H9 (cell line): ENCODE data around the gene CRK. TPM values are rescaled to one million over a fixed set of nuclear protein-coding genes. Genes with fewer than 3 reads are reported as not detected.
A peak's percentile ranks its signal among the peaks of the same experiment; 100 is the strongest.

Experiments
- DNase-seq: peaks from one replicate; pipeline ENCODE4 v3.0.0-alpha.2; 2017
- H2AFZ ChIP-seq: one replicate; pipeline ENCODE4 v1.6.1; 2013; ENCODE audit warnings: mild to moderate bottlenecking, low read length, control low read depth, moderate library complexity
- H2AK5ac ChIP-seq: 2 replicates; pipeline ENCODE4 v1.6.1; 2013; ENCODE audit warnings: low read length, control low read depth, mixed read lengths; ENCODE audit not compliant: insufficient read length
- H2BK120ac ChIP-seq: one replicate; pipeline ENCODE4 v1.6.1; 2013; ENCODE audit warnings: low read depth, mild to moderate bottlenecking, low read length, control low read depth, inconsistent platforms; ENCODE audit not compliant: poor library complexity, severe bottlenecking
- H2BK12ac ChIP-seq: 2 replicates; pipeline ENCODE4 v1.6.1; 2013; ENCODE audit warnings: low read length, control low read depth, mixed read lengths, low read depth; ENCODE audit not compliant: insufficient read length
- H2BK15ac ChIP-seq: 2 replicates; pipeline ENCODE4 v1.6.1; 2013; ENCODE audit warnings: low read depth, low read length, control low read depth
- H2BK20ac ChIP-seq: one replicate; pipeline ENCODE4 v1.6.1; 2013; ENCODE audit warnings: low read depth, mild to moderate bottlenecking, low read length, control low read depth, inconsistent platforms; ENCODE audit not compliant: poor library complexity, severe bottlenecking
- H2BK5ac ChIP-seq: 2 replicates; pipeline ENCODE4 v1.6.1; 2013; ENCODE audit warnings: low read length, control low read depth, mixed read lengths; ENCODE audit not compliant: insufficient read length
- H3K14ac ChIP-seq: 2 replicates; pipeline ENCODE4 v1.6.1; 2013; ENCODE audit warnings: low read length, control low read depth; ENCODE audit not compliant: insufficient read depth
- H3K18ac ChIP-seq: 2 replicates; pipeline ENCODE4 v1.6.1; 2013; ENCODE audit warnings: low read depth, mild to moderate bottlenecking, mixed read lengths, low read length, control low read depth; ENCODE audit not compliant: insufficient read length
- H3K23ac ChIP-seq: 2 replicates; pipeline ENCODE4 v1.6.1; 2013; ENCODE audit warnings: low read length, control low read depth, mixed read lengths, low read depth; ENCODE audit not compliant: insufficient read length
- H3K23me2 ChIP-seq: 2 replicates; pipeline ENCODE4 v1.6.1; 2013; ENCODE audit warnings: low read depth, mild to moderate bottlenecking, mixed read lengths, low read length, control low read depth; ENCODE audit not compliant: insufficient read length, poor library complexity, severe bottlenecking
- H3K27ac ChIP-seq: 2 replicates; pipeline ENCODE4 v1.5.1; 2013; ENCODE audit warnings: low read length, control low read depth, mixed read lengths, low read depth; ENCODE audit not compliant: insufficient read length
- H3K27me3 ChIP-seq: 2 replicates; pipeline ENCODE4 v1.6.1; 2013; ENCODE audit warnings: low read length, control low read depth, inconsistent platforms; ENCODE audit not compliant: insufficient read depth
- H3K4ac ChIP-seq: 2 replicates; pipeline ENCODE4 v1.6.1; 2013; ENCODE audit warnings: low read depth, mild to moderate bottlenecking, control low read depth, inconsistent platforms, low read length, moderate library complexity
- H3K4me1 ChIP-seq: 2 replicates; pipeline ENCODE4 v1.6.1; 2013; ENCODE audit warnings: low read length, control low read depth, inconsistent platforms; ENCODE audit not compliant: insufficient read depth
- H3K4me2 ChIP-seq: 2 replicates; pipeline ENCODE4 v1.6.1; 2013; ENCODE audit warnings: low read length, control low read depth, mixed read lengths; ENCODE audit not compliant: insufficient read length, insufficient read depth
- H3K56ac ChIP-seq: 2 replicates; pipeline ENCODE4 v1.6.1; 2013; ENCODE audit warnings: low read depth, mild to moderate bottlenecking, mixed read lengths, low read length, control low read depth; ENCODE audit not compliant: insufficient read length
- H3K79me1 ChIP-seq: 2 replicates; pipeline ENCODE4 v1.6.1; 2013; ENCODE audit warnings: low read depth, mild to moderate bottlenecking, moderate library complexity, low read length, control low read depth, inconsistent platforms; ENCODE audit not compliant: insufficient read depth, poor library complexity, severe bottlenecking
- H3K79me2 ChIP-seq: 2 replicates; pipeline ENCODE4 v1.6.1; 2013; ENCODE audit warnings: low read length, control low read depth, inconsistent platforms; ENCODE audit not compliant: insufficient read depth
- H3K9ac ChIP-seq: 2 replicates; pipeline ENCODE4 v1.6.1; 2013; ENCODE audit warnings: low read length, control low read depth, mixed read lengths; ENCODE audit not compliant: insufficient read length; ENCODE audit errors: extremely low read depth
- H3K9me3 ChIP-seq: one replicate; pipeline ENCODE4 v1.6.1; 2013; ENCODE audit warnings: low read depth, low read length, inconsistent platforms; ENCODE audit not compliant: control insufficient read depth
- H3T11ph ChIP-seq: one replicate; pipeline ENCODE4 v1.6.1; 2013; ENCODE audit warnings: mild to moderate bottlenecking, low read length, control low read depth, inconsistent platforms
- H4K20me1 ChIP-seq: one replicate; pipeline ENCODE4 v1.6.1; 2013; ENCODE audit not compliant: control insufficient read depth, insufficient read length, insufficient read depth
- H4K5ac ChIP-seq: 2 replicates; pipeline ENCODE4 v1.6.1; 2013; ENCODE audit warnings: low read depth, mild to moderate bottlenecking, mixed read lengths, low read length, control low read depth; ENCODE audit not compliant: insufficient read length
- H4K8ac ChIP-seq: replicated peaks from 2 replicates; pipeline ENCODE4 v1.6.1; 2013; ENCODE audit warnings: low read length, control low read depth, mixed read lengths, low read depth; ENCODE audit not compliant: insufficient read length
- H4K91ac ChIP-seq: 2 replicates; pipeline ENCODE4 v1.6.1; 2013; ENCODE audit warnings: low read depth, mild to moderate bottlenecking, moderate library complexity, mixed read lengths, low read length, control low read depth; ENCODE audit not compliant: insufficient read length
- H3K27ac Mint-ChIP-seq, 3 experiments: 2 replicates in 2 of 3; 3 replicates in 1 of 3; pipeline ENCODE4 v1.8.0; 2020 to 2021; ENCODE audit warnings: mixed read lengths in 3 of 3, mild to moderate bottlenecking in 1 of 3, moderate library complexity in 1 of 3
- H3K27me3 Mint-ChIP-seq: 2 replicates; pipeline ENCODE4 v1.8.0; 2021; ENCODE audit warnings: low read depth, mild to moderate bottlenecking, moderate library complexity, mixed read lengths
- H3K36me3 Mint-ChIP-seq, 3 experiments: 2 replicates in 2 of 3; 3 replicates in 1 of 3; pipeline ENCODE4 v1.8.0; 2020 to 2021; ENCODE audit warnings: low read depth in 3 of 3, mixed read lengths in 3 of 3; ENCODE audit not compliant: insufficient read depth in 1 of 3
- H3K4me1 Mint-ChIP-seq, 2 experiments: 2 replicates each; pipeline ENCODE4 v1.8.0; 2020; ENCODE audit warnings: mixed read lengths in 2 of 2
- H3K4me3 Mint-ChIP-seq, 2 experiments: 2 replicates in 1 of 2; 3 replicates in 1 of 2; pipeline ENCODE4 v1.8.0; 2020 to 2021; ENCODE audit warnings: mild to moderate bottlenecking in 2 of 2, mixed read lengths in 2 of 2, moderate library complexity in 1 of 2
- H3K9me3 Mint-ChIP-seq, 2 experiments: 2 replicates in 1 of 2; 3 replicates in 1 of 2; pipeline ENCODE4 v1.8.0; 2020; ENCODE audit warnings: mild to moderate bottlenecking in 2 of 2, mixed read lengths in 2 of 2, moderate library complexity in 1 of 2
- CTCF ChIP-seq: fragments of 200-600 bp; sonication (generic); conservative IDR thresholded peaks from 3 replicates; pipeline ENCODE4 v1.8.0; 2021; ENCODE audit warnings: antibody characterized with exemption, mild to moderate bottlenecking
- WGBS: extraction: QIAGEN DNeasy Blood & Tissue Kit; methylation state at CpG from one replicate; pipeline ENCODE4 v1.1.7; 2013; ENCODE audit warnings: missing lambda C conversion rate, low lambda C conversion rate, mixed read lengths; ENCODE audit not compliant: insufficient read length; ENCODE audit errors: extremely low coverage; 5-methylcytosine and 5-hydroxymethylcytosine counted together
- total RNA-seq: library from RNA; stranded (reverse); gene quantifications from 2 replicates; pipeline ENCODE4 v1.2.1, GENCODE V29; 2021

CRK gene
- total RNA-seq, 1 experiment from 2014 or later, result 58.9 TPM

- no peak for TF ChIP-seq CTCF
- no peak overlapping the region for H4K8ac ChIP-seq
- no peaks in the 10 kb centered on the region for H3K27me3 Mint-ChIP-seq
- H2AFZ ChIP-seq, result no peak overlapping the region
- H4K5ac ChIP-seq, result no peak overlapping the region
- H3K4me2 ChIP-seq, result no peak overlapping the region
- no peak overlapping the region for H2BK5ac ChIP-seq
- H3K9ac ChIP-seq, result no peak overlapping the region
- H3K4me1 ChIP-seq, result no peaks in the 10 kb centered on the region; the same call in 1 of the 2 replicates
- H3K23ac ChIP-seq, result no peak overlapping the region
- H3K79me2 ChIP-seq, result no peaks in the 10 kb centered on the region
- H3K14ac ChIP-seq, result no peak overlapping the region
- H3K4me3 Mint-ChIP-seq, result no peak overlapping the region
- peaks cover 0 to 28% of the 10 kb centered on the region in 2 experiments; a peak in 2 of 4 replicates for H3K4me1 Mint-ChIP-seq
- no peaks in the 10 kb centered on the region for H4K20me1 ChIP-seq
- no peak overlapping the region for H2BK15ac ChIP-seq
- DNase-seq, result no peak
- no CpG with 5 or more reads among the region's 21 CpGs for whole genome bisulfite sequencing
- no peak overlapping the region for H2BK12ac ChIP-seq
- no peak overlapping the region for H3K4ac ChIP-seq
- H2AK5ac ChIP-seq, result no peak overlapping the region
- H3K36me3 Mint-ChIP-seq, result peaks cover 11 to 70% (median 26%) of the 10 kb centered on the region in 3 experiments; a peak in 6 of 7 replicates
- no peaks in the 10 kb centered on the region for H3K23me2 ChIP-seq
- no peaks in the 10 kb centered on the region for H3K27me3 ChIP-seq
- no peak overlapping the region for H3K27ac ChIP-seq
- no peak overlapping the region for H4K91ac ChIP-seq
- H3K56ac ChIP-seq, result no peak overlapping the region
- no peaks in the 10 kb centered on the region for H3K79me1 ChIP-seq
- no peak overlapping the region for H3T11ph ChIP-seq
- H3K9me3 ChIP-seq, result no peaks in the 10 kb centered on the region
- H2BK20ac ChIP-seq, result no peak overlapping the region
- no peak overlapping the region for H3K18ac ChIP-seq
- peak overlapping the region in 1 of 3 experiments; percentile 36; a peak in 1 of 7 replicates for H3K27ac Mint-ChIP-seq
- no peaks in the 10 kb centered on the region for H3K9me3 Mint-ChIP-seq
- H2BK120ac ChIP-seq, result no peak overlapping the region
These were observed 12.0 kb upstream of the CRK start for GRCh38 chr17:1467898-1468492.
